OCI-LY1 (cell line): ENCODE results near the gene SALL3.

Experiments
- H2AFZ ChIP-seq: fragments of 200-600 bp; sonication (generic), shearing (Covaris generic); 2 replicates; pipeline ENCODE4 v1.6.0; 2014; ENCODE audit warnings: antibody characterized with exemption, mild to moderate bottlenecking, low read length
- H3F3A ChIP-seq: fragments of 200-600 bp; sonication (generic), shearing (Covaris generic); 2 replicates; pipeline ENCODE4 v1.6.0; 2014; ENCODE audit warnings: mild to moderate bottlenecking, antibody characterized with exemption, low read length, moderate library complexity; ENCODE audit not compliant: insufficient read depth
- H3K27ac ChIP-seq: fragments of 200-600 bp; sonication (generic); 2 replicates; pipeline ENCODE4 v1.5.1; 2014; ENCODE audit warnings: low read length, mixed run types, mild to moderate bottlenecking, low read depth; ENCODE audit not compliant: poor library complexity, severe bottlenecking
- H3K27me3 ChIP-seq: fragments of 200-600 bp; sonication (generic); 2 replicates; pipeline ENCODE4 v1.6.0; 2014; ENCODE audit warnings: antibody characterized with exemption, mild to moderate bottlenecking, low read length, moderate library complexity; ENCODE audit not compliant: insufficient read depth
- H3K36me3 ChIP-seq: fragments of 200-600 bp; sonication (generic); 2 replicates; pipeline ENCODE4 v1.6.1; 2014; ENCODE audit warnings: mild to moderate bottlenecking, antibody characterized with exemption, low read length, moderate library complexity, mixed read lengths; ENCODE audit not compliant: insufficient read depth
- H3K4me1 ChIP-seq: fragments of 200-600 bp; sonication (generic); 2 replicates; pipeline ENCODE4 v1.5.1; 2014; ENCODE audit warnings: mild to moderate bottlenecking, low read length, moderate library complexity; ENCODE audit not compliant: insufficient read depth, severe bottlenecking
- H3K4me2 ChIP-seq: fragments of 200-600 bp; sonication (generic), shearing (Covaris generic); 2 replicates; pipeline ENCODE4 v1.6.1; 2014; ENCODE audit warnings: low read length
- H3K4me3 ChIP-seq: fragments of 200-600 bp; sonication (generic); 2 replicates; pipeline ENCODE4 v1.5.1; 2014; ENCODE audit warnings: low read length, low read depth, mild to moderate bottlenecking, mixed read lengths; ENCODE audit not compliant: poor library complexity, severe bottlenecking
- H3K79me2 ChIP-seq: fragments of 200-600 bp; shearing (Covaris generic); 2 replicates; pipeline ENCODE4 v1.6.1; 2016; ENCODE audit warnings: mixed run types, low read length, mixed read lengths; ENCODE audit not compliant: insufficient read depth
- H3K9ac ChIP-seq: fragments of 200-600 bp; sonication (generic), shearing (Covaris generic); 2 replicates; pipeline ENCODE4 v1.6.1; 2014; ENCODE audit warnings: mild to moderate bottlenecking, low read length, mixed read lengths
- H3K9me2 ChIP-seq: fragments of 200-600 bp; sonication (generic), shearing (Covaris generic); 2 replicates; pipeline ENCODE4 v1.6.1; 2014; ENCODE audit warnings: low read depth, mild to moderate bottlenecking, low read length, mixed read lengths
- H3K9me3 ChIP-seq: fragments of 200-600 bp; shearing (Covaris generic); 2 replicates; pipeline ENCODE4 v1.6.1; 2014; ENCODE audit warnings: low read length, mixed read lengths
- H4K20me1 ChIP-seq: fragments of 200-600 bp; sonication (generic), shearing (Covaris generic); 2 replicates; pipeline ENCODE4 v1.6.0; 2016; ENCODE audit warnings: mild to moderate bottlenecking, low read length; ENCODE audit not compliant: insufficient read depth
- EZH2 ChIP-seq: fragments of 200-600 bp; sonication (generic), shearing (Covaris generic); IDR thresholded peaks from 2 replicates; pipeline ENCODE4 v1.8.0; 2017; ENCODE audit warnings: borderline replicate concordance, mixed run types, mild to moderate bottlenecking, antibody characterized with exemption, low read length, moderate library complexity, mixed read lengths
- TF ChIP-seq, protein P1 (sequence below): fragments of 200-600 bp; sonication (generic), shearing (Covaris generic); IDR thresholded peaks from 2 replicates; pipeline ENCODE4 v1.5.1; 2017; ENCODE audit warnings: mild to moderate bottlenecking, antibody characterized with exemption, low read length, moderate library complexity, mixed read lengths

SALL3 gene

DNA sequence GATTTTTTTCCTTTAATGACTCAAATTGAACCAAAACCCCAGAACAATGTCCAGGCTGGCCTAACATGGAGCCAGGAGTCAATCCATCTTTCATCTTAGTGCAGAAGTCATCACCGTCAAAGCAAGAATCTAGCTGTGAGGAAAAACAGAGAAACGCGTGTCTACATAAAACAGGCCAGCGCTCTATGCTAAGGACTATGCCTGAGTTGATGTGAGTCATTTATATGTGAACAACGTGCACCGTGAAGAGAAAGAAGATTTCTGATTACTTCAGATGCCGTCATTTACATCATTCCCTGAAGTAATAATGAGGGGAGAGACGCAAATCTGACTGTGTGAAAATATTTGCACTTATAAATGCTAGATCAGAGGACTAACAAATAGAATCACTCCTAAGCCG is 34.0 kb upstream of the SALL3 start:
- H2AFZ ChIP-seq: no peak overlapping the region
- no peak overlapping the region for H3K9ac ChIP-seq
- H3F3A ChIP-seq: no peaks in the 10 kb centered on the region
- no peaks in the 10 kb centered on the region for H3K9me2 ChIP-seq
- H3K4me3 ChIP-seq: no peak overlapping the region
- H3K4me1 ChIP-seq: no peaks in the 10 kb centered on the region
- no peaks in the 10 kb centered on the region for H3K79me2 ChIP-seq
- TF ChIP-seq, protein P1, sequence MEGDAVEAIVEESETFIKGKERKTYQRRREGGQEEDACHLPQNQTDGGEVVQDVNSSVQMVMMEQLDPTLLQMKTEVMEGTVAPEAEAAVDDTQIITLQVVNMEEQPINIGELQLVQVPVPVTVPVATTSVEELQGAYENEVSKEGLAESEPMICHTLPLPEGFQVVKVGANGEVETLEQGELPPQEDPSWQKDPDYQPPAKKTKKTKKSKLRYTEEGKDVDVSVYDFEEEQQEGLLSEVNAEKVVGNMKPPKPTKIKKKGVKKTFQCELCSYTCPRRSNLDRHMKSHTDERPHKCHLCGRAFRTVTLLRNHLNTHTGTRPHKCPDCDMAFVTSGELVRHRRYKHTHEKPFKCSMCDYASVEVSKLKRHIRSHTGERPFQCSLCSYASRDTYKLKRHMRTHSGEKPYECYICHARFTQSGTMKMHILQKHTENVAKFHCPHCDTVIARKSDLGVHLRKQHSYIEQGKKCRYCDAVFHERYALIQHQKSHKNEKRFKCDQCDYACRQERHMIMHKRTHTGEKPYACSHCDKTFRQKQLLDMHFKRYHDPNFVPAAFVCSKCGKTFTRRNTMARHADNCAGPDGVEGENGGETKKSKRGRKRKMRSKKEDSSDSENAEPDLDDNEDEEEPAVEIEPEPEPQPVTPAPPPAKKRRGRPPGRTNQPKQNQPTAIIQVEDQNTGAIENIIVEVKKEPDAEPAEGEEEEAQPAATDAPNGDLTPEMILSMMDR: no peak
- H3K27me3 ChIP-seq: no peaks in the 10 kb centered on the region
- no peak overlapping the region for H3K4me2 ChIP-seq
- no peaks in the 10 kb centered on the region for H3K9me3 ChIP-seq
- H3K36me3 ChIP-seq: no peaks in the 10 kb centered on the region
- H3K27ac ChIP-seq: no peak overlapping the region
- no peaks in the 10 kb centered on the region for H4K20me1 ChIP-seq

DNA sequence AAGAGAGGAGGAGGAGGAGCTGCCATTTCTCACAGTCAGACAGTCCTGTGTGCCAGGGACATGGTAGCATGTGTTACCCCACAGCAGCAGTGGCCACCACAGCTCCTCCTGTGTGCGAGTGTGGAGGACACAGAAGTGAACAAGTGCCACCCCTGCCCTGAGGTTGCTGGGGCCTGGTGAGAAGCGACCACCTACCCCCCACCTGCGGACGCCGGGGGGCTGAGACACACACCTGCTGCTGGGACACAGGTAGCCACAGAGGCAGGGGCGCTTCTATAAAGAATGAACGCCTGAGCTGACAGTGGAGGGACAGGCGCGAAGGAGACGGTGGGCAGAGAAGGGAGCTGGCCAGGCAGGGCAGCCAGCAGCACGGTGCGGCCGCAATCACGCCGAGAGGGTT is 32.3 kb upstream of the SALL3 start:
- H3K9me3 ChIP-seq: no peaks in the 10 kb centered on the region
- H3F3A ChIP-seq: no peaks in the 10 kb centered on the region
- no peaks in the 10 kb centered on the region for H3K27me3 ChIP-seq
- H2AFZ ChIP-seq: no peak overlapping the region
- H3K9me2 ChIP-seq: no peaks in the 10 kb centered on the region
- no peak overlapping the region for H3K4me3 ChIP-seq
- no peak overlapping the region for H3K27ac ChIP-seq
- H3K79me2 ChIP-seq: no peaks in the 10 kb centered on the region
- H3K9ac ChIP-seq: no peak overlapping the region
- TF ChIP-seq EZH2: no peak
- TF ChIP-seq, protein P1: no peak
- H3K4me1 ChIP-seq: no peaks in the 10 kb centered on the region
- no peak overlapping the region for H3K4me2 ChIP-seq
- H4K20me1 ChIP-seq: no peaks in the 10 kb centered on the region
- H3K36me3 ChIP-seq: no peaks in the 10 kb centered on the region

DNA sequence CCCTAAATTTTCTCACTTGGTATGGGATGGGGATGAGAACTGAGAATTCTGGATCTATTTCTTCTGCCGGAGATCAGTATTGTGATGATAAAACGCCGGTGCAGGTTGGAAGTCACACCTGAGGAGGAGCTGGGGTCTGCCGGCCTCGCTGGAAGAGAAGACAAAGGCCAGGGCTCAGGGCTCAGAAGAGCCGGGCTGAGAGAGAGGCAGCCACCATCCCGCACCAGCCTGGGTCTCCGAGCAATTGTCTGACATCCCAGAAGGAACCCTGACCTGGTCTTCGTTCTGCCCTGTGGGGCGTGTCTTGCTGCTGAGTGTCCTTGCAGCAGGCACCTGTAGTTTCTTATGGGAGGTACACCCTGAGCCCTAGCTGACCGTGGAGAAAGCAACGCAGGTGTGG is 31.4 kb upstream of the SALL3 start:
- Histone ChIP-seq H3K9ac (no peak overlapping the region), H3K4me2 (no peak overlapping the region), H3K27ac (no peak overlapping the region), H3K27me3 (no peaks in the 10 kb centered on the region), H3K4me1 (no peaks in the 10 kb centered on the region), H3K9me2 (no peaks in the 10 kb centered on the region), H4K20me1 (no peaks in the 10 kb centered on the region), H3K36me3 (no peaks in the 10 kb centered on the region), H2AFZ (no peak overlapping the region), H3K9me3 (no peaks in the 10 kb centered on the region), H3K4me3 (no peak overlapping the region), H3F3A (no peaks in the 10 kb centered on the region), H3K79me2 (no peaks in the 10 kb centered on the region)
- TF ChIP-seq, protein P1: no peak
- no peak for TF ChIP-seq EZH2
